Measurements from ENCODE around the gene CCSAP.

- TF ChIP-seq CTCF (IDR thresholded peaks at IDR 0.05) (no peak), ZFX (IDR thresholded peaks at IDR 0.05; ENCODE audit: borderline replicate concordance) (no peak)
Observed at GRCh38 chr1:229295745-229296144, 47.1 kb downstream of the CCSAP start.

Data from 22Rv1 (cell line).